ENCODE measurements around the gene HIRIP3.

GRCh38 chr16:29962344-29962994 lies 32.9 kb downstream of the HIRIP3 start:
- TF ChIP-seq CTCF (conservative IDR thresholded peaks at IDR 0.05 in 1 of 2, IDR thresholded peaks at IDR 0.05 in 1 of 2; ENCODE audit: extremely low read depth in 1 of 2, insufficient read depth in 1 of 2, low read depth in 1 of 2, low read length in 2 of 2) = no peak
- TF ChIP-seq EZH2 (IDR thresholded peaks at IDR 0.05; ENCODE audit: borderline replicate concordance, low read length) = no peak
